VCaP (cell line): ENCODE results near the gene HTRA1.

Source experiments
- H3K27ac ChIP-seq: fragments of 450-650 bp; 2 replicates; pipeline ENCODE4 v1.5.1; 2017
- CTCF ChIP-seq: fragments of 450-650 bp; conservative IDR thresholded peaks from 2 replicates; pipeline ENCODE4 v1.5.1; 2017; ENCODE audit warnings: mild to moderate bottlenecking, moderate library complexity

HTRA1 gene

GRCh38 chr10:122461367-122461728, at the start of gene HTRA1:
HTRA1 (plus strand) TSS chr10:122461553; CDS start chr10:122461653, 100 bp downstream.
- H3K27ac ChIP-seq: no peak within 1 kb of the TSS; the same call in 1 of the 2 replicates
- no peak for TF ChIP-seq CTCF

GRCh38 chr10:122413327-122413726, 48.0 kb upstream of the HTRA1 start:
- no peak for TF ChIP-seq CTCF
- H3K27ac ChIP-seq: no peak overlapping the region

- no peak for TF ChIP-seq CTCF
- H3K27ac ChIP-seq: no peak overlapping the region
Observed at GRCh38 chr10:122417667-122418066, 43.7 kb upstream of the HTRA1 start.

- no peak for TF ChIP-seq CTCF
- H3K27ac ChIP-seq: no peak overlapping the region
Observed at GRCh38 chr10:122419016-122419415, 42.3 kb upstream of the HTRA1 start.

GRCh38 chr10:122419876-122420623, 41.3 kb upstream of the HTRA1 start:
- no peak for TF ChIP-seq CTCF
- H3K27ac ChIP-seq: no peak overlapping the region

GRCh38 chr10:122420624-122421007, 40.7 kb upstream of the HTRA1 start:
- H3K27ac ChIP-seq: no peak overlapping the region
- TF ChIP-seq CTCF: no peak

GRCh38 chr10:122421054-122421625, 40.2 kb upstream of the HTRA1 start:
- H3K27ac ChIP-seq: no peak overlapping the region
- no peak for TF ChIP-seq CTCF
